Measurements from ENCODE around the gene ITGBL1. TPM values are rescaled to one million over a fixed set of nuclear protein-coding genes. Genes with fewer than 3 reads are reported as not detected.

The ITGBL1 gene
- total RNA-seq, 4 donors from 2014 or later = 5.0 to 21.5 (median 8.8) TPM

GRCh38 chr13:101739382-101740178 is 287.1 kb downstream of the ITGBL1 start:
- TF ChIP-seq POLR2A (IDR thresholded peaks at IDR 0.05) (no peak), CTCF (IDR thresholded peaks at IDR 0.05) (no peak)
- intact Hi-C loops (cut with DNase I; ENCODE audit: low total_unique reads) = no loop called here
- DNase-seq (ENCODE audit: low spot score in 2 of 2) = no peak
- no peak overlapping the region for H3K4me3 ChIP-seq (ENCODE audit: low read depth, poor library complexity, severe bottlenecking)
- 85% methylated on average over 9 of the region's 9 CpGs for WGBS, 2 donors

- 87 to 94% methylated on average over 2 of the region's 2 CpGs for WGBS, 2 donors
- TF ChIP-seq POLR2A (IDR thresholded peaks at IDR 0.05) (no peak), CTCF (IDR thresholded peaks at IDR 0.05) (no peak)
- no peak for DNase-seq (ENCODE audit: low spot score in 2 of 2)
- intact Hi-C loops (cut with DNase I; ENCODE audit: low total_unique reads) = no loop called here
- no peak overlapping the region for H3K4me3 ChIP-seq (ENCODE audit: low read depth, poor library complexity, severe bottlenecking)
Observed at GRCh38 chr13:101746513-101746912, 294.0 kb downstream of the ITGBL1 start.

- no peak for TF ChIP-seq POLR2A (IDR thresholded peaks at IDR 0.05)
- no peak for TF ChIP-seq CTCF (IDR thresholded peaks at IDR 0.05)
- DNase-seq (ENCODE audit: low spot score in 2 of 2) = no peak
- intact Hi-C loops (cut with DNase I; ENCODE audit: low total_unique reads) = no loop called here
- WGBS, 2 donors = 63 to 68% methylated on average over 1 of the region's 1 CpG
- H3K4me3 ChIP-seq (ENCODE audit: low read depth, poor library complexity, severe bottlenecking) = no peak overlapping the region
Observed at GRCh38 chr13:101747039-101747438, 294.6 kb downstream of the ITGBL1 start.

- no peak for DNase-seq (ENCODE audit: low spot score in 2 of 2)
- intact Hi-C loops (cut with DNase I; ENCODE audit: low total_unique reads) = no loop called here
- WGBS, 2 donors = 89 to 100% methylated on average over 1 of the region's 1 CpG
- no peak overlapping the region for H3K4me3 ChIP-seq (ENCODE audit: low read depth, poor library complexity, severe bottlenecking)
- no peak for TF ChIP-seq CTCF (IDR thresholded peaks at IDR 0.05)
- no peak for TF ChIP-seq POLR2A (IDR thresholded peaks at IDR 0.05)
Observed at GRCh38 chr13:101749584-101749983, 297.1 kb downstream of the ITGBL1 start.

GRCh38 chr13:101751488-101751887 is 299.0 kb downstream of the ITGBL1 start:
- 5 to 13% methylated on average over 3 of the region's 3 CpGs for WGBS, 2 donors
- DNase-seq (ENCODE audit: low spot score in 2 of 2) = no peak

More at GRCh38 chr13:101751488-101751887, 299.0 kb downstream of the ITGBL1 start:
- intact Hi-C loops (cut with DNase I; ENCODE audit: low total_unique reads) = no loop called here
- H3K4me3 ChIP-seq (ENCODE audit: low read depth, poor library complexity, severe bottlenecking) = no peak overlapping the region
- TF ChIP-seq CTCF (IDR thresholded peaks at IDR 0.05) = no peak
- no peak for TF ChIP-seq POLR2A (IDR thresholded peaks at IDR 0.05)

All from lower leg skin (tissue), 4 donors.